Bronchial smooth muscle cell (primary cell): ENCODE results near the gene RPL23. TPM values are rescaled to one million over a fixed set of nuclear protein-coding genes. Genes with fewer than 3 reads are reported as not detected.

ENCODE experiments used
- total RNA-seq: library from RNA; depleted of rRNA; stranded (reverse); fragments of >200 nt; gene quantifications from 2 replicates; pipeline ENCODE4 v1.2.1, GENCODE V29; 2014

Gene RPL23
- 2,128 and 3,392 TPM in 2 replicates for total RNA-seq

GRCh38 chr17:38853292-38854219, at the start of gene RPL23:
Gene RPL23 (minus strand): TSS chr17:38853721. CDS start chr17:38853710, 11 bp downstream.

DNA sequence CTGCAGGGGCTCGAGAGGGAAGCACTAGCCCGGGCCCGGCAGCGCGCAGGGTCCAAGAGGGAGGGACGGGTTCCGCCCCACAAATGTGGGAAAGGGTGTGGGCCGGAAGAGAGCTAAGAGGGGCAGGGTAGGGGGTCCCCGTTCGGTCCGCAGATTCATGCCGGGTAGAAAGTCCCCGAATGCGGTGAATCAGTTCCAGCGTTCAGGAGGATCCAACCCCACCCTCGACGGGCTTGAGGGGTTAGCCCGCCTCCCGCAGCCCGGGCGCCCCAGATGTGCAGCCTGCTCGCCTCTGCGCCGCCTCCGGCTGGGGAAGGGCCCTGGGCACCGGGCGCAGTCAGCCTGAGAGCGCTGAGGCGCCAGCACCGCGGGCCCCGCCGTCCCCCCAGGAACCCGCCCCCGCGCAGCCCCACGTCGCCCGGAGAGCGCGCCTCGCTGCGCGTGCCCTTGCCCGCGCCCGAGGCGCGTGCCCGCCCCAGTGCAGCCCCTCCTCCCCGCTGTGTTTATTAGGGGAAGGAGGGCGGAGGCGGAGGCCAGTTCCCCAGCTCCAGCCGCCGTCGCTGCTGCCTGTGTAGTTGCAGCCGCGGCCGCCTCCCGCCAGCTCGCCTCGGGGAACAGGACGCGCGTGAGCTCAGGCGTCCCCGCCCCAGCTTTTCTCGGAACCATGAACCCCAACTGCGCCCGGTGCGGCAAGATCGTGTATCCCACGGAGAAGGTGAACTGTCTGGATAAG, 16.2 kb upstream of the RPL23 start, which contains the start of gene LASP1:
TSS of gene LASP1 (plus strand) at position 533 of the 733 bp plus-strand sequence. CDS start at position 665, 132 bp downstream.

GRCh38 chr17:38824899-38825761, 28.4 kb downstream of the RPL23 start, which contains the start of gene CWC25:
Gene CWC25 (minus strand): TSS chr17:38825321. CDS start chr17:38825183, 138 bp downstream.

GRCh38 chr17:38799501-38800236, 53.9 kb downstream of the RPL23 start, which contains the start of gene PIP4K2B:
Gene PIP4K2B (minus strand): TSS chr17:38799556. CDS start chr17:38799424, 132 bp downstream.

Other genes with a start within 250 kb of the RPL23 start
- not detected in 2 replicates for gene SRCIN1, start 247.8 kb downstream of the RPL23 start, total RNA-seq
- gene EPOP, start 178.8 kb downstream of the RPL23 start, total RNA-seq, result 0.09 and 0.47 TPM in 2 replicates
- gene MLLT6, start 148.4 kb downstream of the RPL23 start, total RNA-seq, result 16.1 and 29.9 TPM in 2 replicates
- 2.3 and 3.8 TPM in 2 replicates for gene CISD3, start 123.4 kb downstream of the RPL23 start, total RNA-seq
- 3.9 and 5.3 TPM in 2 replicates for gene PCGF2, start 105.4 kb downstream of the RPL23 start, total RNA-seq
- 350 and 433 TPM in 2 replicates for gene PSMB3, start 101.0 kb downstream of the RPL23 start, total RNA-seq
- gene PIP4K2B, start 54.2 kb downstream of the RPL23 start, total RNA-seq, result 30.1 and 51.9 TPM in 2 replicates
- gene CWC25, start 28.4 kb downstream of the RPL23 start, total RNA-seq, result 8.4 and 8.7 TPM in 2 replicates
- gene LASP1, start 16.3 kb upstream of the RPL23 start, total RNA-seq, result 67.7 and 73.3 TPM in 2 replicates
- gene FBXO47, start 113.7 kb upstream of the RPL23 start, total RNA-seq, result not detected in 2 replicates